T-helper 2 cell treated with Interferon-gamma antibody and Interleukin-4, amounts not matched to agents 100 ng/mL and 5 ng/mL, for 36 hours (primary cell): Measurements from ENCODE around the gene COBL. TPM values are rescaled to one million over a fixed set of nuclear protein-coding genes. Genes with fewer than 3 reads are reported as not detected.

ENCODE experiments used
- intact Hi-C: fragments of 100-400 bp; cut with micrococcal nuclease; formaldehyde crosslinking; loops from one replicate; pipeline ENCODE4 v1.15.1; 2023
- total RNA-seq: library from RNA; stranded (reverse); gene quantifications from 2 replicates; pipeline ENCODE4 v1.2.3, GENCODE V29; 2022

The COBL gene
- total RNA-seq, 1 donor from 2014 or later, result not detected

- intact Hi-C loops, result no loop called here
These were observed 340.5 kb downstream of the COBL start for GRCh38 chr7:50976064-50976463.

- intact Hi-C loops, result no loop called here
These were observed 342.4 kb downstream of the COBL start for GRCh38 chr7:50974240-50974639.

GRCh38 chr7:50973814-50974213 lies 342.8 kb downstream of the COBL start:
- intact Hi-C loops, result no loop called here

GRCh38 chr7:50970092-50970491 lies 346.5 kb downstream of the COBL start:
- intact Hi-C loops, result no loop called here
